Suprapubic skin (tissue), 4 donors: ENCODE measurements around the gene DCBLD1.

ENCODE experiments used
- CTCF ChIP-seq, 2 donors: fragments of 200-600 bp in 1 of 2; fragments of 450-650 bp in 1 of 2; sonication (generic) in 1 of 2; IDR thresholded peaks; one replicate each; pipeline ENCODE4 v1.5.1; 2016 to 2019; ENCODE audit warnings: antibody characterized with exemption in 2 of 2, mild to moderate bottlenecking in 1 of 2, moderate library complexity in 1 of 2
- POLR2A ChIP-seq, 2 donors: fragments of 450-650 bp; IDR thresholded peaks; one replicate each; pipeline ENCODE4 v1.6.1; 2017; ENCODE audit warnings: antibody characterized with exemption in 2 of 2, mild to moderate bottlenecking in 2 of 2, moderate library complexity in 2 of 2
- POLR2AphosphoS5 ChIP-seq, 3 donors: sonication (generic); formaldehyde crosslinking; IDR thresholded peaks; one replicate each; pipeline ENCODE4 v1.6.1; 2017; ENCODE audit warnings: antibody characterized with exemption in 3 of 3

- no peak for TF ChIP-seq CTCF (IDR thresholded peaks at IDR 0.05)
- TF ChIP-seq POLR2AphosphoS5 (IDR thresholded peaks at IDR 0.05): no peak
- no peak for TF ChIP-seq POLR2A (IDR thresholded peaks at IDR 0.05)
Observed at GRCh38 chr6:117497237-117497636, 14.8 kb downstream of the DCBLD1 start.
